Stimulated activated CD4-positive, alpha-beta T cell treated with anti-CD3 and anti-CD28 coated beads, Interleukin-12 subunit alpha, Interleukin-12 subunit beta, amount 100 ng/mL, for 4 hours (primary cell): ENCODE data around the gene NEDD8.

Experiments used
- DNase-seq: peaks from one replicate; pipeline ENCODE4 v3.0.0-alpha.2; 2020

NEDD8 gene

GRCh38 chr14:24177041-24177825 is 54.9 kb downstream of the NEDD8 start:
- no peak for DNase-seq

GRCh38 chr14:24176599-24176998 is 55.6 kb downstream of the NEDD8 start:
- no peak for DNase-seq

DNA sequence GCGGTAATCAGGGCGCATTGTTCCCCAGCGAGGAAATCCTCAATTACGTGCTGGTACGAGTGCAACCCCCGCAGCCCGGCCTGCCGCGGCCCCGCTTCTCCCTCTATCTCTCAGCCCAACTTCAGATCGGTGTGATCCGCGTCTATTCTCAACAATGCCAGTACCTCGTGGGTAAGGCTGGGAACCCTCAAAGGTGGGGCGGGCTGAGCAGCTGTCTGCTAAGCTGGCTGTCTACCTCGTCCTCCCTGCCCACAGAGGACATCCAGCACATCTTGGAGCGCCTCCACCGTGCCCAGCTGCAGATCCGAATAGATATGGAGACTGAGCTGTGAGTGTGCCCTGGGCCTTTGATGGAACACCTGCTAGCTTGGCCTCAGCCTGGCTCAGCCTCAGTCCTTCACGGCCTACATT is 59.3 kb downstream of the NEDD8 start:
- DNase-seq: no peak

DNA sequence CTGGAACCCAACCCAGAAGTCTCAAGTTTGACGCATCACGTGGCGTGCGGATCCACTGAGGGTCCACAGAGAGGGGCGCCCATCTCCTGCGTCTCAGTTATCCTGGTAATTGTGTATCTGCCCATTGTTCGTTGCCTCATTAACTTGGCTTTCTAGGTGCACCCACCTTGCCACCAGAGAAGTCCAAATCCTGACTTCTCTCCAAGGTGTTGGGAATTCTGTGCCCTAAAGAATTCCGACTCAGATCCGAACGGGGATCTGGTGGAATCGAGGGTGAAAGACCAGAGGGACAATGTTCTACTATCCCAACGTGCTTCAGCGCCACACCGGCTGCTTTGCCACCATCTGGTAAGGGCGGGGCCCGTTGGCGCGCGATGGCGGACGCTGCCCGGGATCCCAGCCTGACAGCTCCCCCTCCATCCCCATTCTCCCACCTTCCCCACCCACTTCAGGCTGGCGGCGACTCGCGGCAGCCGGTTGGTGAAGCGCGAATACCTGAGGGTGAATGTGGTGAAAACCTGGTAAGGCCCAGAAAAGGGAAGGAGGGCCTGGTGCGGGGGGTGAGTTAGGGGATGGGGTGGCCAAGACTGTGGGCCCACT is 59.8 kb downstream of the NEDD8 start:
- no peak for DNase-seq

- peak; percentile 54 for DNase-seq
Measured at GRCh38 chr14:24171422-24172260, 60.5 kb downstream of the NEDD8 start, which contains the start of gene REC8. Gene REC8, plus strand, starts transcription at chr14:24172080. Its CDS starts 473 bp downstream, at chr14:24172553.

- DNase-seq: no peak
Measured at GRCh38 chr14:24167469-24168114, 64.6 kb downstream of the NEDD8 start.
